H1 (cell line): ENCODE results near the gene MEMO1. TPM values are rescaled to one million over a fixed set of nuclear protein-coding genes. Genes with fewer than 3 reads are reported as not detected.

Experiments used
- CTCF ChIA-PET: fragments of 300-600 bp; sonication (Branson Sonifier 250); formaldehyde crosslinking; loops from one replicate; lab custom pipeline; 2021; ENCODE audit not compliant: partially characterized antibody; lab: Charles Lee
- POLR2A ChIA-PET: fragments of 300-600 bp; sonication (Branson Sonifier 250); formaldehyde crosslinking; loops from one replicate; lab custom pipeline; 2021; ENCODE audit warnings: inconsistent platforms; ENCODE audit not compliant: partially characterized antibody; lab: Charles Lee
- DNase-seq, 2 experiments: peaks; one replicate each; pipeline versions ENCODE4 v3.0.0 to v3.0.0-alpha.2; 2010 to 2022; ENCODE audit warnings: low spot score in 2 of 2, low read depth in 1 of 2, mixed read lengths in 1 of 2
- FAIRE-seq: peaks from 2 replicates; lab custom pipeline; 2011; peaks lifted over from hg19 to GRCh38; lab: Jason Lieb, UNC
- H2AFZ ChIP-seq: 2 replicates; pipeline ENCODE4 v1.8.1; 2012; ENCODE audit warnings: low read length, inconsistent platforms
- H2AK5ac ChIP-seq: 2 replicates; pipeline ENCODE4 v1.6.1; 2013; ENCODE audit warnings: low read depth, low read length
- H2BK120ac ChIP-seq: replicated peaks from 2 replicates; pipeline ENCODE3; 2013; ENCODE audit warnings: low read depth, low read length, inconsistent platforms
- H2BK12ac ChIP-seq: 2 replicates; pipeline ENCODE4 v1.6.1; 2013; ENCODE audit warnings: low read depth, low read length
- H2BK15ac ChIP-seq: 2 replicates; pipeline ENCODE4 v1.6.1; 2013; ENCODE audit warnings: low read length
- H2BK20ac ChIP-seq: 2 replicates; pipeline ENCODE4 v1.6.1; 2013; ENCODE audit warnings: low read length
- H2BK5ac ChIP-seq: 2 replicates; pipeline ENCODE4 v1.6.1; 2013; ENCODE audit warnings: low read depth, low read length
- H3K14ac ChIP-seq: 2 replicates; pipeline ENCODE4 v1.6.1; 2013; ENCODE audit warnings: inconsistent platforms; ENCODE audit not compliant: insufficient read length
- H3K18ac ChIP-seq: 2 replicates; pipeline ENCODE4 v1.6.1; 2013; ENCODE audit warnings: low read length; ENCODE audit errors: extremely low read depth
- H3K23ac ChIP-seq: 2 replicates; pipeline ENCODE4 v1.6.1; 2013; ENCODE audit warnings: inconsistent platforms; ENCODE audit not compliant: insufficient read length
- H3K23me2 ChIP-seq: 2 replicates; pipeline ENCODE4 v1.6.1; 2013; ENCODE audit warnings: low read depth, low read length
- H3K27ac ChIP-seq: 2 replicates; pipeline ENCODE4 v1.6.1; 2011; ENCODE audit warnings: low read depth, low read length, inconsistent platforms
- H3K27me3 ChIP-seq, 4 experiments: replicated peaks in 1 of 4; 1 replicate in 1 of 4; 2 replicates in 3 of 4; pipeline versions ENCODE4 v1.6.1 to v1.8.1; 2011 to 2013; ENCODE audit warnings: low read length in 3 of 4, mild to moderate bottlenecking in 3 of 4, inconsistent platforms in 2 of 4, mixed read lengths in 2 of 4, moderate library complexity in 1 of 4; ENCODE audit not compliant: control insufficient read depth in 3 of 4, insufficient read depth in 3 of 4; ENCODE audit errors: extremely low read depth in 1 of 4
- H3K36me3 ChIP-seq, 4 experiments: 2 replicates each; pipeline versions ENCODE4 v1.6.1 to v1.8.1; 2011 to 2013; ENCODE audit warnings: mild to moderate bottlenecking in 4 of 4, low read length in 3 of 4, moderate library complexity in 2 of 4, control low read depth in 1 of 4, inconsistent platforms in 1 of 4; ENCODE audit not compliant: insufficient read depth in 4 of 4, control insufficient read depth in 2 of 4
- H3K4ac ChIP-seq: replicated peaks from 2 replicates; pipeline ENCODE3; 2013; ENCODE audit warnings: low read length, low read depth, mixed read lengths, inconsistent platforms; ENCODE audit not compliant: insufficient read length
- H3K4me1 ChIP-seq, 4 experiments: replicated peaks in 1 of 4; 1 replicate in 1 of 4; 2 replicates in 3 of 4; pipeline versions ENCODE4 v1.6.1 to v1.8.1; 2011 to 2013; ENCODE audit warnings: low read length in 3 of 4, inconsistent platforms in 2 of 4, mixed read lengths in 1 of 4; ENCODE audit not compliant: insufficient read depth in 4 of 4, control insufficient read depth in 3 of 4
- H3K4me2 ChIP-seq, 2 experiments: 2 replicates each; pipeline versions ENCODE4 v1.6.1 to v1.8.1; 2011 to 2013; ENCODE audit warnings: low read depth in 2 of 2, low read length in 2 of 2, control low read depth in 1 of 2, inconsistent platforms in 1 of 2, mild to moderate bottlenecking in 1 of 2; ENCODE audit not compliant: insufficient read depth in 1 of 2
- H3K4me3 ChIP-seq, 4 experiments: fragments of 200-600, 300-600 bp in 1 of 4; sonication (generic), shearing (Covaris generic), sonication (Bioruptor Twin) in 1 of 4; 2 replicates each; pipeline versions ENCODE4 v1.5.1 to v1.8.1; 2011 to 2016; ENCODE audit warnings: low read length in 4 of 4, low read depth in 3 of 4, control low read depth in 2 of 4, inconsistent platforms in 2 of 4, mild to moderate bottlenecking in 2 of 4, mixed read lengths in 1 of 4, moderate library complexity in 1 of 4; ENCODE audit not compliant: insufficient read depth in 2 of 4; ENCODE audit errors: extremely low read depth in 1 of 4
- H3K56ac ChIP-seq: replicated peaks from 2 replicates; pipeline ENCODE3; 2013; ENCODE audit warnings: low read depth, mild to moderate bottlenecking, mixed read lengths, low read length, inconsistent platforms; ENCODE audit not compliant: insufficient read length
- H3K79me1 ChIP-seq: 2 replicates; pipeline ENCODE4 v1.6.1; 2013; ENCODE audit warnings: low read depth, low read length, control low read depth
- H3K79me2 ChIP-seq, 2 experiments: 2 replicates each; pipeline versions ENCODE4 v1.6.1 to v1.8.1; 2012 to 2013; ENCODE audit warnings: low read length in 2 of 2, mild to moderate bottlenecking in 2 of 2, inconsistent platforms in 1 of 2; ENCODE audit not compliant: insufficient read depth in 2 of 2, control insufficient read depth in 1 of 2
- H3K9ac ChIP-seq, 4 experiments: replicated peaks in 1 of 4; 1 replicate in 1 of 4; 2 replicates in 3 of 4; pipeline versions ENCODE4 v1.6.1 to v1.8.1; 2011 to 2013; ENCODE audit warnings: low read depth in 3 of 4, low read length in 3 of 4, control low read depth in 2 of 4, mild to moderate bottlenecking in 2 of 4, moderate library complexity in 2 of 4, inconsistent platforms in 1 of 4; ENCODE audit errors: extremely low read depth in 1 of 4
- H3K9me3 ChIP-seq, 2 experiments: 2 replicates each; pipeline versions ENCODE4 v1.6.1 to v1.8.1; 2012 to 2013; ENCODE audit warnings: mild to moderate bottlenecking in 2 of 2, moderate library complexity in 2 of 2, control low read depth in 1 of 2, inconsistent platforms in 1 of 2, low read depth in 1 of 2, low read length in 1 of 2, mixed read lengths in 1 of 2; ENCODE audit not compliant: insufficient read depth in 2 of 2
- H4K20me1 ChIP-seq, 2 experiments: replicated peaks in 1 of 2; 2 replicates each; pipeline versions ENCODE3 to v1.8.1; 2011 to 2013; ENCODE audit warnings: inconsistent platforms in 2 of 2, low read length in 2 of 2, mild to moderate bottlenecking in 1 of 2; ENCODE audit not compliant: insufficient read depth in 2 of 2, control insufficient read depth in 1 of 2
- H4K5ac ChIP-seq: 2 replicates; pipeline ENCODE4 v1.6.1; 2013; ENCODE audit warnings: low read length, low read depth, mixed read lengths, inconsistent platforms; ENCODE audit not compliant: insufficient read length
- H4K8ac ChIP-seq: 2 replicates; pipeline ENCODE4 v1.8.0; 2013; ENCODE audit warnings: mild to moderate bottlenecking, moderate library complexity, low read length, inconsistent platforms; ENCODE audit not compliant: insufficient read depth; ENCODE audit errors: extremely low read depth
- H4K91ac ChIP-seq: replicated peaks from 2 replicates; pipeline ENCODE3; 2013; ENCODE audit warnings: low read length, mixed read lengths, inconsistent platforms; ENCODE audit not compliant: insufficient read length
- ATF3 ChIP-seq: IDR thresholded peaks from 2 replicates; pipeline ENCODE4 v1.6.1; 2011; ENCODE audit warnings: low read depth, mild to moderate bottlenecking, low read length; ENCODE audit not compliant: insufficient read depth
- CEBPB ChIP-seq: IDR thresholded peaks from 2 replicates; pipeline ENCODE4 v1.6.1; 2012; ENCODE audit warnings: low read depth, low read length
- EP300 ChIP-seq, 2 experiments: IDR thresholded peaks; 1 replicate in 1 of 2; 2 replicates in 1 of 2; pipeline ENCODE4 v1.6.1; 2011 to 2012; ENCODE audit warnings: low read depth in 2 of 2, low read length in 2 of 2, mild to moderate bottlenecking in 2 of 2, borderline replicate concordance in 1 of 2, inconsistent platforms in 1 of 2, moderate library complexity in 1 of 2
- FOSL1 ChIP-seq: IDR thresholded peaks from 2 replicates; pipeline ENCODE4 v1.6.1; 2011; ENCODE audit warnings: mild to moderate bottlenecking, low read depth, low read length, moderate library complexity; ENCODE audit not compliant: insufficient read depth
- HDAC2 ChIP-seq, 2 experiments: fragments of 300-600 bp in 1 of 2; sonication (generic) in 1 of 2; IDR thresholded peaks; 2 replicates each; pipeline ENCODE4 v1.6.1; 2011 to 2012; ENCODE audit warnings: low read depth in 2 of 2, low read length in 2 of 2, mild to moderate bottlenecking in 2 of 2, moderate library complexity in 2 of 2, borderline replicate concordance in 1 of 2, inconsistent platforms in 1 of 2
- JUN ChIP-seq: IDR thresholded peaks from 2 replicates; pipeline ENCODE4 v1.6.1; 2011; ENCODE audit warnings: low read depth, mild to moderate bottlenecking, improper control_type of control experiment, low read length
- POLR2AphosphoS5 ChIP-seq: IDR thresholded peaks from 2 replicates; pipeline ENCODE4 v1.6.1; 2011; ENCODE audit warnings: low read depth, low read length
- RNF2 ChIP-seq: fragments of 200-900, 300-1000 bp; sonication (generic); IDR thresholded peaks from 2 replicates; pipeline ENCODE4 v1.7.1; 2016; ENCODE audit warnings: borderline replicate concordance, low read depth, mild to moderate bottlenecking, antibody characterized with exemption, low read length; ENCODE audit not compliant: poor library complexity, severe bottlenecking; ENCODE audit errors: missing control alignments
- SAP30 ChIP-seq: fragments of 300-600 bp; sonication (generic); IDR thresholded peaks from 2 replicates; pipeline ENCODE4 v1.7.1; 2012; ENCODE audit warnings: low read length, moderate library complexity, mild to moderate bottlenecking, inconsistent platforms; ENCODE audit not compliant: insufficient read depth, insufficient replicate concordance
- SIN3A ChIP-seq, 2 experiments: IDR thresholded peaks in 1 of 2; conservative IDR thresholded peaks in 1 of 2; 2 replicates each; pipeline ENCODE4 v1.6.1; 2011 to 2012; ENCODE audit warnings: low read length in 2 of 2, improper control_type of control experiment in 1 of 2, low read depth in 1 of 2, mild to moderate bottlenecking in 1 of 2
- SUZ12 ChIP-seq: fragments of 200-600 bp; sonication (generic); IDR thresholded peaks from 2 replicates; pipeline ENCODE4 v1.6.1; 2012; ENCODE audit warnings: mild to moderate bottlenecking, inconsistent platforms, low read length, moderate library complexity, mixed read lengths
- ZNF274 ChIP-seq: IDR thresholded peaks from 2 replicates; pipeline ENCODE4 v1.7.0; 2012; ENCODE audit warnings: low read length, borderline replicate concordance; ENCODE audit errors: extremely low read depth
- WGBS, 2 experiments: shearing (Covaris generic) in 1 of 2; methylation state at CpG; one replicate each; pipeline versions ENCODE4 v1.1.6 to v1.1.7; 2013 to 2015; ENCODE audit warnings: low lambda C conversion rate in 2 of 2, mixed read lengths in 2 of 2, inconsistent platforms in 1 of 2, low coverage in 1 of 2, missing lambda C conversion rate in 1 of 2; ENCODE audit not compliant: insufficient replicate concordance in 2 of 2, insufficient coverage in 1 of 2, insufficient read length in 1 of 2; ENCODE audit errors: extremely low coverage in 1 of 2, missing lambda C conversion rate in 1 of 2; 5-methylcytosine and 5-hydroxymethylcytosine counted together
- polyA plus RNA-seq, 7 experiments: library from polyadenylated mRNA; depleted of rRNA in 3 of 7; stranded (reverse) in 5 of 7; unstranded in 2 of 7; fragments of >200 nt in 5 of 7; fragments of 200-250 nt in 2 of 7; gene quantifications; 1 replicate in 5 of 7; 2 replicates in 1 of 7; 4 replicates in 1 of 7; pipeline versions ENCODE4 v1.2.1 to v1.2.3, GENCODE V29; 2011 to 2013; ENCODE audit warnings: missing spikeins in 2 of 7, mixed read lengths in 2 of 7
- total RNA-seq: library from RNA; stranded (reverse); fragmentation: NEBNext Ultra II Directional; extraction: Animal tissue kit (Norgen Biotek cat#: 25700); gene quantifications from 2 replicates; pipeline ENCODE4 v1.2.1, GENCODE V29; 2021

The MEMO1 gene
- total and polyA plus RNA-seq, 2 of the 8 experiments (the other 6 are each of a cell fraction or from before 2014, with no cell fraction given), result 26.9 to 54.7 TPM

- POLR2A ChIA-PET, result no interaction called here
- 0 out of 4 replicates have a peak, but pooled peaks cover 0 to 4% of the 10 kb centered on the region in 2 experiments for H3K9me3 ChIP-seq
Observed at GRCh38 chr2:31896293-31896692, 114.5 kb downstream of the MEMO1 start.

More at GRCh38 chr2:31896293-31896692, 114.5 kb downstream of the MEMO1 start:
- no peaks in the 10 kb centered on the region for H3K79me2 ChIP-seq
- no peak for FAIRE-seq
- H2BK20ac ChIP-seq, result no peak overlapping the region
- no peak overlapping the region for H3K27ac ChIP-seq
- CTCF ChIA-PET, result interaction anchor here (1.1 kb wide), 1 partner anchor 9 kb away, joined by 4 read pairs; no protein-coding TSS in a partner anchor
- peaks cover 0 to 12% (median 7%) of the 10 kb centered on the region in 4 experiments; a peak in 5 of 7 replicates for H3K4me1 ChIP-seq
- H4K5ac ChIP-seq, result no peak overlapping the region
- H4K91ac ChIP-seq, result no peak overlapping the region
- H3K4me3 ChIP-seq, result no peak overlapping the region
- no peak overlapping the region for H2BK120ac ChIP-seq
- no peak overlapping the region for H3K23ac ChIP-seq
- H3K4me2 ChIP-seq, result no peak overlapping the region
- no peak overlapping the region for H2AFZ ChIP-seq
- peaks cover 0 to 5% (median 0%) of the 10 kb centered on the region in 4 experiments; a peak in 2 of 8 replicates for H3K36me3 ChIP-seq
- 80% methylated on average over 1 of the region's 1 CpG; no CpG with 5 or more reads in 1 of the 2 experiments for WGBS, 2 experiments
- no peak overlapping the region for H3K56ac ChIP-seq
- no peaks in the 10 kb centered on the region for H3K27me3 ChIP-seq
- no peak overlapping the region for H3K14ac ChIP-seq
- H4K8ac ChIP-seq, result no peak overlapping the region
- H2BK5ac ChIP-seq, result no peak overlapping the region
- H4K20me1 ChIP-seq, result peaks cover 0 to 2% of the 10 kb centered on the region in 2 experiments
- H3K79me1 ChIP-seq, result no peaks in the 10 kb centered on the region
- H3K23me2 ChIP-seq, result no peaks in the 10 kb centered on the region
- no peak overlapping the region for H3K4ac ChIP-seq
- TF ChIP-seq RNF2 (no peak), EP300 (IDR thresholded peaks at IDR 0.05; ENCODE audit: borderline replicate concordance in 1 of 2, low read depth in 2 of 2, low read length in 2 of 2) (no peak), SAP30 (no peak), SUZ12 (no peak), ZNF274 (no peak), JUN (no peak), SIN3A (conservative IDR thresholded peaks at IDR 0.05 in 1 of 2, IDR thresholded peaks at IDR 0.05 in 1 of 2; ENCODE audit: low read depth in 1 of 2, low read length in 2 of 2) (no peak), HDAC2 (IDR thresholded peaks at IDR 0.05; ENCODE audit: borderline replicate concordance in 1 of 2, low read depth in 2 of 2, low read length in 2 of 2) (no peak), ATF3 (no peak), POLR2AphosphoS5 (no peak), CEBPB (no peak), FOSL1 (no peak)
- no peak overlapping the region for H2AK5ac ChIP-seq
- no peak for DNase-seq
- no peak overlapping the region for H2BK12ac ChIP-seq
- no peak overlapping the region for H2BK15ac ChIP-seq
- no peak overlapping the region for H3K9ac ChIP-seq
- no peak overlapping the region for H3K18ac ChIP-seq
